GM12801 (cell line): Measurements from ENCODE around the gene MAP6D1.

Experiments used
- TF ChIP-seq, protein P1 (sequence below): IDR thresholded peaks from one replicate; pipeline ENCODE4 v1.5.1; 2011; ENCODE audit warnings: control low read depth; ENCODE audit not compliant: insufficient read length; ENCODE audit errors: extremely low read depth

Gene MAP6D1

DNA sequence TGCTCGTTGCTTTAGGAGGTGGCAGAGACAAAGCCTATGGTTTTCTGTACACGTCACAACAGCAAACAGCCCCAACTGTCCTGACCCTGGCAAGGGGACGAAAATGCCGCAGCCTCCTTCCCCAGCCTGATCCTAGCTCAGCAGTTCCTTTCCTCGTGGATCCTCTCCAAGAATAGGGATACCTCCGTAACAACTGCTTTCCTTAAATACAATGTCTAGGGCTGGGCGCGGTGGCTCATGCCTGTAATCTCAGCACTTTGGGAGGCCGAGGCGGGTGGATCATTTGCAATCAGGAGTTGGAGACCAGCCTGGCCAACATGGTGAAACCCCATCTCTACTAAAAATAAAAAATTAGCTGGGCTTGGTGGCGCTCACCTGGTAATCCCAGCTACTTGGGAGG lies 17.0 kb downstream of the MAP6D1 start:
- TF ChIP-seq, protein P1, sequence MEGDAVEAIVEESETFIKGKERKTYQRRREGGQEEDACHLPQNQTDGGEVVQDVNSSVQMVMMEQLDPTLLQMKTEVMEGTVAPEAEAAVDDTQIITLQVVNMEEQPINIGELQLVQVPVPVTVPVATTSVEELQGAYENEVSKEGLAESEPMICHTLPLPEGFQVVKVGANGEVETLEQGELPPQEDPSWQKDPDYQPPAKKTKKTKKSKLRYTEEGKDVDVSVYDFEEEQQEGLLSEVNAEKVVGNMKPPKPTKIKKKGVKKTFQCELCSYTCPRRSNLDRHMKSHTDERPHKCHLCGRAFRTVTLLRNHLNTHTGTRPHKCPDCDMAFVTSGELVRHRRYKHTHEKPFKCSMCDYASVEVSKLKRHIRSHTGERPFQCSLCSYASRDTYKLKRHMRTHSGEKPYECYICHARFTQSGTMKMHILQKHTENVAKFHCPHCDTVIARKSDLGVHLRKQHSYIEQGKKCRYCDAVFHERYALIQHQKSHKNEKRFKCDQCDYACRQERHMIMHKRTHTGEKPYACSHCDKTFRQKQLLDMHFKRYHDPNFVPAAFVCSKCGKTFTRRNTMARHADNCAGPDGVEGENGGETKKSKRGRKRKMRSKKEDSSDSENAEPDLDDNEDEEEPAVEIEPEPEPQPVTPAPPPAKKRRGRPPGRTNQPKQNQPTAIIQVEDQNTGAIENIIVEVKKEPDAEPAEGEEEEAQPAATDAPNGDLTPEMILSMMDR: no peak

DNA sequence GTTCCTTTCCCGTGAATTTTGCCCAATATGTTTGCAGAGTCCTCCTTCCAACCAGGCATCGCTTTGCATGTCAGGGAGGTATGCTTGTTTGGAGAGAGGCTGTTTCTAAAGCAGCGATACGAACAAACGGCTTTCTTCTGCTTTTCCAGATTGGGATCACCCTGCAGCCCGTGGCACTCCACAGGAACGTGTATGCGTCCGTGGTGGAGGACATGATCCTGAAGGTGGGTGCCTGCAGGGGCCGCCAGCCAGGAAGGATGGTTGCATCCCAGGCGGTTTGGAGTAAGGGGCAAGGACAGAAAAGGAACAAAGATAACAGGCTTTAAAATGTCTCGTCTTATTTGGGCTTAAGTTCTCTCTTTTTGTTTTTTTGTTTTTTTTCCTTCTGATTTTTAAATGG lies 17.5 kb downstream of the MAP6D1 start:
- TF ChIP-seq, protein P1: no peak

DNA sequence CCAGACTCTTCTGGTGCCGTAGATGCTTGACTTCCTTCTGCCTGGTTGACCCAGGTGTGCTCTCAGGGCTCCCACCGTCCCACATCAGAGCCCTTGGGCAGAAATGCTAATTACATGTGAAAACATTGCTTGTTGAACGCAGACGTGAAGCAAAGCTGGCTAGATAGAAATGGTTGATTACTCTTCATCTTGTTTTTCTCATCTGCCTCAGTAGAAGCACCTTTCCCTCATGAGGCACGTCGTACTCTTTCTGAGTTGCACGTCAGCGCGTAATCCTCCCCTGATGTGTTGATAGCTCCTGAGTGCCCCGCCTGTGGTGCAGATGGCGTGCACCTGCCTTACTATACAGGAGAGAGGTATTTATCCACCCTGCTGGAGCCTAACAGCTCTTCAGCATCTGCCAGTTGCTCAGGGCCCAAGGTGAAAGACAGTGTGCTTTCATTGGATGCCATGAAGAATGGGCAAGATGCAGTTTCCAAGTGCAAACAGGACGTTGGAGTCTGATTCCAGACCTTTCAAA lies 18.1 kb downstream of the MAP6D1 start:
- TF ChIP-seq, protein P1: no peak

DNA sequence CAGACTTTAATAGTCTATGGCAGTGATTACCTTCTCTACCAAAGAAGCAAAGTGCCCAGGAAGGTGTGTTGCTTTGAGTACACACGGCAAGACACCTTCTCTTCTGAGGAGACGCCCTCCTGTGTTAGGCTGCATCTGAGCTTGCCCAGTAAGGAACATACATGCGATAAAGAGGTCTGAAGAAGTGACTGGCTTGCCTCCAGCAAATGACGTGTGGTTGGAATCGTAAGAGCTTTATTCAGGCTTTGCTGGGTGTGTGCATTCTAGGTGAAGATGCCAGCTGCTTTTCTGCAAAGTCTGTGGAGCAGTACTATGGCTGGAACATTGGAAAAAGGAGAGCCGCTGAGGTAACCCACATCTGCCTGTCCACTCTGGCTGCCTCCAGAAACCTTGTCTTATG lies 22.4 kb downstream of the MAP6D1 start:
- TF ChIP-seq, protein P1: no peak

DNA sequence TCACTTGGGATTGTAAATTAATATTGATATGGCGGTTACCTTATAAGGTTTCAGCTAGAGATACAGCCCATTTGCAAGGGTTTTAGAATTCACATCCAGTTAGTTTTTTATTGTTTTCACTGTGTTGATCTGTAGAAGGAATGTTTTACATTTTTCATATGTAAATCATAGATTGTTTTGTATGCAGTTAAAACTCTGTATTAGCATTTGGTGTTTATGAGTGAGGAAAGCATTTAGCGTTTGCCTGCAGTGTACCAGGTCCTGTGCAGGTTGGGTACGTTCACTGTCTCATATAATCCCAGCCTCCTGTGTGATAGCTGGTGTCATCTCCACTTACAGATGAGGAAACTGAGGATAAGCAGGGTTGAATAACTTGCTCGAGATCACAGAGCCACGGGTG lies 23.8 kb downstream of the MAP6D1 start:
- TF ChIP-seq, protein P1: no peak

DNA sequence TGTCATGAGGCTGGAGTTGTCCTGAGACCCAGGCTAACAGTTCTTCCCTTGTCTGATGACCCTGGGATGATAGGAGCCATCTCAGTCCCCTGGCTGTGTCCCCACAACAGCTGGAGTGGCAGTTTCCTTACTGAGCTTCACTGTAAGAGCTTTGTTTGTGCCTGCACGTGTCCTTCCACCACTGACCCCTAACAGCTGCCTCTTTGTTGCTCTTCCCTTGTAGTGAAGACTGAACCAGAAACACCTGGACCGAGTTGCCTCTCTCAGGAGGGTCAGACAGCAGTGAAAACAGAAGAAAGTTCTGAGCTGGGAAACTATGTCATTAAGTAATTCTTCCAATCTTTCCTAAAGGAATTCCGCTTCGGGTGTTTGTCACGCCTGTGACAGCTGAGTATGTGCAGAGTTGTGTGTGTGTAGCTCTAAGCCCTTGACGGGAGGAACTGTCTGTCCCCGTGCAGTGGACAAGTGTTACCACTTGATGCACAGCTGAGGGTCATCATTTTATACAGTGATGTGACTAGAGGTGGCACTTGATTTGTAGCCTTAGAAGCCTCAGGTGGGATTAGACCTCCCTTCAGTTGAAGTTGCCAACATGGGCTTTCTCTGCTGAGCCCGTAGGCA lies 25.0 kb downstream of the MAP6D1 start:
- TF ChIP-seq, protein P1: no peak

DNA sequence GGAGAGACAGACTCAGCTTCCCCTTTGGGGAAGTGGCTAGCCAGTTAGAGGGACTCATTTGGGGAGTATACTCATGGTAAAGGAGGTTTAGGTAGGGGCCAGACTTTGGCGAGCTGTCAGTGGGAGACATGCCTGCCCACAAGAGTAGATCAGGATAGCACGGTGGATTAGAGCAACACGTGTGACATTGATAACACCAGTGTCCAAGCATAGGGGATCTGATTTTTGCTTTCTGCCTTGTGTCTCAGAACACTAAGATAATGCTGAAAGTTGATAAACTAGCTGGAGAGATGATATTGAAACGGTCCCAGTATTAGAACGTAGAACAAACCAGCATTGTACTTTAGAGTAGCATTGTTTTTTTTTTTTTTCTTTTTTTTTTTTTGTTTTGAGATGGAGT lies 25.9 kb downstream of the MAP6D1 start:
- TF ChIP-seq, protein P1: no peak

DNA sequence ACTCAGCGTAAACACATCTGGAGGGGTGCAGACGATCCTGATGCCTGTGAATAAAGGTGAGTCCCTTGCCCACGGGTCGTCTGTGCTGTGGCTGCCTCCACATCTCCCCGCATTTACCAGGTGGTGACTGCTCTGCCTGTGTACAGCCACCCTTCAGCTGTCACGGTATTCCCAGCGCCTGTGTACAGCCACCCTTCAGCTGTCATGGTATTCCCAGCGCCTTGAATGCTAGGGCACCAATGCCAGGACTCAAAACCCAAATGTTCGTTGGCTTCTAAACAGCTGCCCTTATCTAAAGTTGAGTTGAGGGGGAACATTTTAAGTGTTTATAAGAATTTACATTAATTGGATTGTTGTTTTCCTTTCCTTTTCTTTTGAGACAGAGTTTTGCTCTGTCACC lies 27.4 kb downstream of the MAP6D1 start:
- TF ChIP-seq, protein P1: no peak
